HG03039 (cell line): ENCODE results near the gene CEBPE.

Source experiments
- ATAC-seq: cut with Tn5 transposase; IDR thresholded peaks from one replicate; pipeline ENCODE4 v1.9.1; 2021; ENCODE audit warnings: mild to moderate bottlenecking, moderate library complexity; ENCODE audit not compliant: unreplicated experiment

CEBPE gene

GRCh38 chr14:23145794-23146350 lies 26.8 kb upstream of the CEBPE start:
- no peak for ATAC-seq

GRCh38 chr14:23143911-23144310 lies 24.9 kb upstream of the CEBPE start:
- no peak for ATAC-seq

DNA sequence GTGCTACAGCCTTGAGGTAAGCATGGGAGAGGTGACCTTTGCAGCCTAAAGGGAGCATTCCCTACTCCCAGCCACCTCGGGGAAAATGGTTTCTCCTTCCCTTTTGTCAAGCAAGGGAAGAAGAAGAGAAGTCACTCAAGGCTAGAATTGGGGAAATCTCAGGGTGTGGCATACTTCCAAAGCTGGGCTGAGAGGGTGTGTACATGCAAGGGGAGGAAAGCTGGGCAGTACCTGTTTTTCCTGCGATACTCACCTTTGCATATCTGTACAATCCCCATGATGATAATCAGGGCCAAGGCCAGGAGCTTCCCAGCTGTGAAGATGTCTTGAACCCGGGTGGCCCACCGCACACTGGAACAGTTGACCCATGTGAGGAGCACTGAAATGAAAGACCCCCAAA lies 23.8 kb upstream of the CEBPE start:
- ATAC-seq, result no peak

DNA sequence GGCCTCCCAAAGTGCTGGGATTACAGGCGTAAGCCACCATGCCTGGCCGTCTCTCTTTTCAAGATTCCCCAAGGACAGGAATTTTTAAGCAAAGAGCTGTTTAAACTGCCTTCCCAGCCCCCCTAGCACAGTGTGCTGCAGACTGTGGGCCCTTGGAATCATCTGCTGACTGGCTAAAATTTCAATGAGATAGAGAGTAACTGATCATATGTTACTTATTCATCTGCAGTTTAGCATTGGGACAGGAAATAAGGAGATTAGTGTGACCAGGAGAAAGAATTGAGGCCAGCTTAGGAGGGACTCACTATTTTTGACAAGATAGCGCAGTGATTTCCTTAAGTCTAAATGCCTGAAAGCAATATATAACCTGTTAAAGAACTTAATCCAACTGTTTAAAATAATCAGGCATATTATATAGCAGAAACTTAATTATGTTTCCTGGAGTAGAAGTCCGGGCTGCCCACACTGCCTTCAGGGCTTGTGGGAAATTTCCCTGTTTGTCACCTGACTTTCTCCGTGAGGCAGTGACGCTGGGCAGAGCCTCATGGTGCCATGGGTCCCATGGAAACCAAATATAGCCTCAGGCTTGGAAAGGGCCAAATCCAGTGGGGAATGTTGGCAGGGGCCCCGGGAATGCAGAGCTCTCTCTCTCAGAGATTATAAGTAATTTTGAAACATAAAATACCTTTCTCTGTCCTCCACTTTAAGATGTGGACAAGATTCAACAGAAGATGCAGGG lies 22.8 kb upstream of the CEBPE start:
- no peak for ATAC-seq

- ATAC-seq, result no peak
These were observed 21.3 kb upstream of the CEBPE start for GRCh38 chr14:23140371-23140770.

DNA sequence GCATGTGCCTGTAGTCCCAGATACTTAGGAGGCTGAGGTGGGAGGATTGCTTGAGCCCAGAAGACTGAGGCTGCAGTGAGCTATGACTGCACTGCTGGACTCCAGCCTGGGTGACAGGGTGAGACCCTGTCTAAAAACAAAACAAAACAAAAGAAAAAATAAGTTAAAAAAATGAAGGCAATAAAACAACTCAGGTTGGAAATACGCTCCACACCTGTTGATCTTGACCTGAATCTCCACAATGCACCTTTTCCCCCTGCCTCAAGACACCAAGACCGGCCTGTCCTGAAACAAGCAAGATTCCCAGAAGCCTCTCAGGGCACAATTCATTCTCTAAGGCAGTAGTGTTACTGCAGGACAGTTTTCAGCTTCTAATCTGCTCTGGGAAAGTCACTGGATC lies 20.8 kb upstream of the CEBPE start:
- ATAC-seq, result no peak

DNA sequence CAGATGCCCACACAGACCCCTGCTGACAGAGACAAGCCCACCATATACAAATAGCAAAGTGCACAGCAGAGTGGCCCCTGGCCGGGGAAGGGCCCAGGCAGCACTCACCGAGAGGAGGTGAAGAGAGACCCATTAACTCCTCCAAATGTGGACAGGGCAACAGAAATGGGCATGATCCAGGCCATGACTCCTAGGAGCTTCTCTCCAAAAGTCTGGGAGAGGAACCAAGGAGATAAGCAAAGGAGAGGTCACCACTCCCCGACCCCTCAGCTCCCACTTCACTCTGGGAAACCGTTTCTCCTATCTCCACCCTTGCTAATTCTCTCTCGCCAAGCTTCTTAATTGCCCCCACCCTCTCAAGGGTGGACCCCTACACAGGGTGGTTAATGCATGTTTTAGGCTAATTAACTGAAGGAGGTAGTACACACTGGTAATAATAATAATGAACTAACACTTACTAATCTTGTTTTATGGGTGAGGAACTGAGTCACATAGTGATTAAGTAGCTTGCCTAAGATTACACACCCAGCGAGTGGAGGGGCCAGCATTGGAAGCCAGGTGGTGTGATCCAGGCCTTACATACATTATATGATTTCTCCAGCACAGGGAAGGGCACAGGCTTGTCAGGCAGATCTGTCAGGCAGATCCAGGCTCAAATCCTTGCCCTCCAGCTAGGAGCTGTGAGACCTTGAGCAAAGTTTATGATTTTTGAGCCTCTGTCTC lies 18.9 kb upstream of the CEBPE start:
- ATAC-seq, result no peak

DNA sequence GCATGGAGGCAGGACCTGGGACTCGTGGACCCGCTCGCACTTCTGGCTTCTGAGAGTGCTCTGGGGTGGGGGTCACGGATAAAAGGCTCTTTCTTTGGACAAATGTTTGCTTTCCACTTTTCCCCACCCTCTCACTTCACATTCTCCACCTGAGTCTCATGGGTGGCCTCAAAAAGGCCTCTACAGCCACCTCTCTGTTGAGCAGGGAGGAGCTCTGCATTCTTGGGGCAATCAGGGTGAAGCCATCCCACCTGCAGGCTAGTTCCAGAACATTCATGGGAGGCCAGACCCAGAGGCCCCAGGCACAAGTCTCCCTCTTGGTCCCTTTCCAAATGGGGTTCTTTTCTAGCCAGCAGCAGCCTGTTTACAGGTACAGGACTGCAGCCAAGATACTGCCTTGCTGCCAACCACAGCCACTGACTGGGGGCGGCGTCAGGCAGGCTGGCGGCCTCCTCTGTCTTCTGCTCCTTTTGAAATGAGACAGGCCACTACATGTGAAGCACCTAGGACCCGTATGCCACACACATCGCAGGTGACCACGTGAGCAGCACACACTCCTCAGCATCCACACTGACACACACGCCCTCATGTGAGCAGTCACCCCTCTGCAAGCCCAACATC lies 18.2 kb upstream of the CEBPE start:
- no peak for ATAC-seq

DNA sequence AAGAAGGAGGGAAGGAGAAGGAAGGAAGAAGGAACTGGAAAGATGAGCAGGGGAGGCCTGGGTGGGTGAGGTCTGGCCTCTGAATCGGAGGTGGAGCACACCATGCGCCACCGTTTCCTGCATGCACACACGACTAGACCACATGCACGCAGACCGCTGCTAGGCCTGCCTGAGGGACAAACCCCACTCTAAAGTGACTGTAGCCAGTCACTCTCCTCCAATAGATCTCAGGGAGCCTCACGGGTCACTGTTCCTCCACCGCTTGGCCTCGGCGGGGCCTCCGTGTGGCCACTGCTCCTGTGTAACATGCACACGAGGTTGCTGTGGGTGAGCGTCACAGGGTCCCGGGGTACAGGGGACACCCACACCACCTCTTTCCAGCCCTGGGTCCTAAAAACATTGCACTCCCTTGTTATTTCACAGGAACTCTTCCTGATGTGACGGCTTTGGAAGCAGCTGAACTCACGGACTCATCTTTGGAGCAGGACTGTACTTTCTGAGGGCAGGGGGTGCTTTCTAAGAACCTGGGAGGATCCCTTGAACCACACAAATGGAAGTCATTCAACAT lies 17.6 kb upstream of the CEBPE start:
- ATAC-seq, result no peak

DNA sequence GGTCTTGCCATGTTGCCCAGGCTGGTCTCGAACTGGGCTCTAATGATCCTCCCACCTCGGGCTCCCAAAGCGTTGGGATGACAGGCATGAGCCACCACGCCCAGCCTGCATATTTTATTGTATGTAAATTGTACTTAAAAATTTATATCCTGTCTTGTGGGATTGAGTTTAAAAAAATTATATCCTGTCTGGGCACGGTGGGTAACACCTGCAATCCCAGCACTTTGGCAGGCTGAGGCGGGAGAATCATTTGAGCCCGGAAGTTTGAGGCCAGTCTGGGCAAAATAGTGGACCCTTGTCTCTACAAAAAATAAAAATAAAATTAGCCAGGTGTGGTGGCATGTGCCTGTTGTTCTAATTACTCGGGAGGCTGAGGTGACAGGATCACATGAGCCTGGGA lies 13.9 kb upstream of the CEBPE start:
- ATAC-seq, result no peak

- no peak for ATAC-seq
These were observed 12.4 kb upstream of the CEBPE start for GRCh38 chr14:23131482-23131881.

DNA sequence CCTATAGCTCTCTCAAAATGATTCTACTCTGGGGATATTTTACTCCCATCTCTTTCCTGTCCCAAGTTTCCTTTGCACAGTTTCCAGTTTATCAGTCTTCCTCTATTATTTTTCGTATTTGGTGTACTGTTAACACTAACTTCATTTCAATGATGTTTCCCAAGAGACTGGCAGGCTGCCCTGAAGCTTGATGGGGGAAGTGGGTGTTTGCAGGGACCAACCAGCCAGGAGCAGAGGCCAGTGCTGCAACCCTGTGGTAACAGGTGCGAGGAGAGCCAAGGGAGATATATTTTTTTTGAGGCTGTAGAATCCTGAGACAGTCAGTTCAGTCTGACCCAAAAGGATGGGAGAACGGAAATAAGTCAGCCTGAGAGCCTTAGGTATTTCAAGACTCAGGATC lies 11.8 kb upstream of the CEBPE start:
- no peak for ATAC-seq

DNA sequence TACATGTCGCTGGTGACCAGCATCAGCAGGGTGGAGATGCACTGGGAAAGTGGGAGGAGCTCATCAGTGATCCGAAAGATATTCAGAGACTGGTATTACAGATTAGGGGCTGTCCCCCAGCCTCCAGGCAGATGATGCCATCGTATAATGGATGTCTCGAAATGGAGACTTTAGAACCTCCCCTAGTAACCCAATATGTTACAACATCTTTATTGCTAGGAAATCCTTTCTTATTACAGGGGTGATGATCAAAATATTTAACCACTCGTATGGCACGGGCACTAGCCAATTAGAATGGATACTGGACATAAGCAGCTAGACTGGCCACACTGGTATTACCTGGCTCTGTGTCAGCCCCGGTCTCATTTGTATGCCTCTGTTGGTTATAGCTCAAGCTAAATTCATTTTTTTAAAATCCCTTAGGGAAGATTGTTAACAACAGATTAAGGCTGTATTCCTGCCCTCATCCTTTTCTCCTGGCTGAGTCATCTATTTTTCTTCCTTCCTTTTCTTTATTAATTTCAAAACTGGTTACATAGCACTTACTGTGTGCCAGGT lies 10.8 kb upstream of the CEBPE start:
- no peak for ATAC-seq

- ATAC-seq, result no peak
These were observed 10.1 kb upstream of the CEBPE start for GRCh38 chr14:23128969-23129758.

DNA sequence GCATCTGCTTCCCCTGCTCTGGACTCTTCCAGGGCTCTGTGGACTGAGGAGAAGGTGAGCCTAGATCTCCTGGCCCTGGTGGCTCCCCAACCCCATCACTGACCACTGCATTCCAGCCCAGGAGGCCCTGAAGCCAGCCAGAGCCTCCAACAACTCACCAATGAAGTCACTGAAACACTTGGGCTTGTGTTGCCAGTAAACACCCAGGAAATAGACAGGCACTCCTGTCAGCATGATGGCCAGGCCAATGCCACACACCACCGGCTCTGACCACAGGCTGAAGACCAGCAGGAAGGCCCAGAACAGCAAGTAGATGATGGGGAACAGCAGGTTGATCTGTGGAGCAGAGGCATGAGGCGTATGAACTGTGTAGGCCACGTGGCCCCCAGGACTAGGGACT lies 8.8 kb upstream of the CEBPE start:
- ATAC-seq, result no peak

DNA sequence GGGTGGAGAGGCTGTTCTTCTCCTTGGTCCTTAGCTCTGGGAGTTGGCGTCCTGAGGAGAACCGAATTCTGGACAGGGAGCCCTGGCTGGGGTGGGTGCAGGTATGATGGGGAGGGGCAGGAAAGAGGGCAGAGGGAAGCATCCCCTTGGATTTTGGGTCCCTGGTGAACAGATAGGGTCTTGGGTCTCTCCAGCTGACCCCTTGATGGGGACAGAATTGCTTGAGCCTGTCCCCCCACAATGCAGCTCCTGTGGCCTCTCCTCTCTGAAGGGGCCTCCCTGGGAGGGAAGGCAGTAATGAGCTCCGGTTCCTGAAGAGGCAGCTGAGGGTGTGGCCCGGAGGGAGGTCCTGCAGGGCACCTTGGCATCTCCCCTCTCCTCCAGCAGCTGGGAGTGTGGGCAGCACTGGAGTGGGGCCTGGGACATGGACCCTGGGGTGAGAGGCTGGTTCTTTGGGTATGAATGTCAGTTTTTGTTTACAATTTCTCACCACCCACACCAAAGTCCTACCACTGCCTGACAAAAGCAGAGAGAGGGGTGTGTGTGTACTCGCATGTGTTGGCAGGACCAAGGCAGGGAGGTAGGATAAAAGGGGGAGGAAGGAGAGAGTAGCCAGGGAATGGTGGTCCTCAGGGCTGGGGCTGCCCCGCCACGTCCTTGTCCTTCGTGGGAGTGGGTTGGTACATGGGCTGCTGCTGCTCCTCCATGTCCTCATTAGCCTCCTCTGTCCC lies 7.7 kb upstream of the CEBPE start:
- no peak for ATAC-seq

GRCh38 chr14:23125933-23126524 lies 7.0 kb upstream of the CEBPE start:
- ATAC-seq, result no peak

- no peak for ATAC-seq
These were observed 6.0 kb upstream of the CEBPE start for GRCh38 chr14:23125011-23125410.

- no peak for ATAC-seq
These were observed 5.4 kb upstream of the CEBPE start for GRCh38 chr14:23124337-23124954.
